HG03520 (cell line): Measurements from ENCODE around the gene LRRN2.
"Not testable (repeated sequence)": the region's sequence is repeated elsewhere in the genome, so short reads cannot be mapped to it uniquely, and the experiment has no call there.

ENCODE experiments used
- ATAC-seq: cut with Tn5 transposase; IDR thresholded peaks from one replicate; pipeline ENCODE4 v1.9.1; 2021; ENCODE audit warnings: mild to moderate bottlenecking, moderate library complexity; ENCODE audit not compliant: unreplicated experiment

LRRN2 gene

GRCh38 chr1:204633665-204634064 is 51.9 kb downstream of the LRRN2 start:
- ATAC-seq = no peak

GRCh38 chr1:204630132-204630905 is 55.2 kb downstream of the LRRN2 start:
- ATAC-seq = no peak

GRCh38 chr1:204629459-204629858 is 56.1 kb downstream of the LRRN2 start:
- ATAC-seq = not testable (repeated sequence)

GRCh38 chr1:204628868-204629267 is 56.7 kb downstream of the LRRN2 start:
- no peak for ATAC-seq

- ATAC-seq = no peak
Measured at GRCh38 chr1:204627436-204627835, 58.1 kb downstream of the LRRN2 start.

- no peak for ATAC-seq
Measured at GRCh38 chr1:204626381-204626780, 59.2 kb downstream of the LRRN2 start.

GRCh38 chr1:204624631-204625216 is 60.8 kb downstream of the LRRN2 start:
- ATAC-seq = no peak

- ATAC-seq = no peak
Measured at GRCh38 chr1:204623894-204624361, 61.6 kb downstream of the LRRN2 start.

- no peak for ATAC-seq
Measured at GRCh38 chr1:204623365-204623893, 62.1 kb downstream of the LRRN2 start.

- no peak for ATAC-seq
Measured at GRCh38 chr1:204621996-204622395, 63.5 kb downstream of the LRRN2 start.

- no peak for ATAC-seq
Measured at GRCh38 chr1:204621396-204621795, 64.1 kb downstream of the LRRN2 start.

GRCh38 chr1:204619721-204620120 is 65.8 kb downstream of the LRRN2 start:
- ATAC-seq = no peak

- ATAC-seq = no peak
Measured at GRCh38 chr1:204618148-204618760, 67.3 kb downstream of the LRRN2 start.

GRCh38 chr1:204617256-204618147 is 68.0 kb downstream of the LRRN2 start:
- no peak for ATAC-seq

- no peak for ATAC-seq
Measured at GRCh38 chr1:204616641-204617040, 68.9 kb downstream of the LRRN2 start.

GRCh38 chr1:204615881-204616280 is 69.7 kb downstream of the LRRN2 start:
- no peak for ATAC-seq

GRCh38 chr1:204613636-204614035 is 71.9 kb downstream of the LRRN2 start:
- no peak for ATAC-seq

- ATAC-seq = no peak
Measured at GRCh38 chr1:204612326-204612725, 73.2 kb downstream of the LRRN2 start.

- no peak for ATAC-seq
Measured at GRCh38 chr1:204611036-204611435, 74.5 kb downstream of the LRRN2 start.

GRCh38 chr1:204607910-204608309 is 77.6 kb downstream of the LRRN2 start:
- ATAC-seq = no peak

GRCh38 chr1:204605791-204606190 is 79.7 kb downstream of the LRRN2 start:
- no peak for ATAC-seq
